DND-41 (cell line): ENCODE results near the gene KIF26A.

Experiments used
- ATAC-seq: fragments of 200-7000 bp; cut with Tn5 transposase; 3 replicates; pipeline ENCODE4 v1.9.1; 2021; ENCODE audit warnings: low read depth; ENCODE audit not compliant: insufficient read depth
- DNase-seq: peaks from one replicate; pipeline ENCODE4 v3.0.0-alpha.2; 2020
- H2AFZ ChIP-seq: 2 replicates; pipeline ENCODE4 v1.6.0; 2012; ENCODE audit warnings: low read depth, low read length
- H3K27ac ChIP-seq: 2 replicates; pipeline ENCODE4 v1.5.1; 2012; ENCODE audit warnings: low read length, inconsistent platforms
- H3K27me3 ChIP-seq: fragments of 200-600 bp; sonication (generic); 2 replicates; pipeline ENCODE4 v1.6.0; 2012; ENCODE audit warnings: low read length, mild to moderate bottlenecking, inconsistent platforms; ENCODE audit not compliant: insufficient read depth, poor library complexity
- H3K36me3 ChIP-seq: 2 replicates; pipeline ENCODE4 v1.5.1; 2012; ENCODE audit warnings: low read length, inconsistent platforms; ENCODE audit not compliant: insufficient read depth
- H3K4me1 ChIP-seq: 2 replicates; pipeline ENCODE4 v1.5.1; 2012; ENCODE audit warnings: mild to moderate bottlenecking, low read length; ENCODE audit not compliant: insufficient read depth
- H3K4me2 ChIP-seq: 2 replicates; pipeline ENCODE4 v1.6.0; 2012; ENCODE audit warnings: mild to moderate bottlenecking, moderate library complexity, low read length, inconsistent platforms; ENCODE audit not compliant: insufficient read depth
- H3K4me3 ChIP-seq, 2 experiments: fragments of 200-600 bp in 1 of 2; shearing (Covaris generic) in 1 of 2; 2 replicates each; pipeline ENCODE4 v1.5.1; 2012 to 2016; ENCODE audit warnings: inconsistent platforms in 2 of 2, low read length in 2 of 2, mild to moderate bottlenecking in 2 of 2, low read depth in 1 of 2, moderate library complexity in 1 of 2
- H3K79me2 ChIP-seq: 2 replicates; pipeline ENCODE4 v1.6.0; 2012; ENCODE audit warnings: low read length, inconsistent platforms; ENCODE audit not compliant: insufficient read depth
- H3K9ac ChIP-seq: 2 replicates; pipeline ENCODE4 v1.6.0; 2012; ENCODE audit warnings: low read depth, mild to moderate bottlenecking, inconsistent platforms, low read length, moderate library complexity
- H3K9me3 ChIP-seq: 2 replicates; pipeline ENCODE4 v1.5.1; 2012; ENCODE audit warnings: low read length, moderate library complexity, mild to moderate bottlenecking, inconsistent platforms; ENCODE audit not compliant: insufficient read depth, severe bottlenecking
- H4K20me1 ChIP-seq: 2 replicates; pipeline ENCODE4 v1.6.0; 2012; ENCODE audit warnings: low read length; ENCODE audit not compliant: insufficient read depth
- EZH2 ChIP-seq: IDR thresholded peaks from 3 replicates; pipeline ENCODE4 v1.6.1; 2012; ENCODE audit warnings: borderline replicate concordance, low read depth, mild to moderate bottlenecking, moderate library complexity, low read length, inconsistent platforms; ENCODE audit not compliant: severe bottlenecking
- TF ChIP-seq, protein P1 (sequence below): IDR thresholded peaks from 2 replicates; pipeline ENCODE4 v1.5.1; 2012; ENCODE audit warnings: borderline replicate concordance, low read length, moderate library complexity, mild to moderate bottlenecking; ENCODE audit not compliant: poor library complexity, severe bottlenecking; ENCODE audit errors: extremely low read depth

Gene KIF26A

GRCh38 chr14:104116756-104117340, 21.5 kb upstream of the KIF26A start:
- H3K4me3 ChIP-seq, result no peak overlapping the region
- ATAC-seq (no peak), DNase-seq (no peak)
- no peak overlapping the region for H3K9ac ChIP-seq
- TF ChIP-seq EZH2, result no peak
- TF ChIP-seq, protein P1, sequence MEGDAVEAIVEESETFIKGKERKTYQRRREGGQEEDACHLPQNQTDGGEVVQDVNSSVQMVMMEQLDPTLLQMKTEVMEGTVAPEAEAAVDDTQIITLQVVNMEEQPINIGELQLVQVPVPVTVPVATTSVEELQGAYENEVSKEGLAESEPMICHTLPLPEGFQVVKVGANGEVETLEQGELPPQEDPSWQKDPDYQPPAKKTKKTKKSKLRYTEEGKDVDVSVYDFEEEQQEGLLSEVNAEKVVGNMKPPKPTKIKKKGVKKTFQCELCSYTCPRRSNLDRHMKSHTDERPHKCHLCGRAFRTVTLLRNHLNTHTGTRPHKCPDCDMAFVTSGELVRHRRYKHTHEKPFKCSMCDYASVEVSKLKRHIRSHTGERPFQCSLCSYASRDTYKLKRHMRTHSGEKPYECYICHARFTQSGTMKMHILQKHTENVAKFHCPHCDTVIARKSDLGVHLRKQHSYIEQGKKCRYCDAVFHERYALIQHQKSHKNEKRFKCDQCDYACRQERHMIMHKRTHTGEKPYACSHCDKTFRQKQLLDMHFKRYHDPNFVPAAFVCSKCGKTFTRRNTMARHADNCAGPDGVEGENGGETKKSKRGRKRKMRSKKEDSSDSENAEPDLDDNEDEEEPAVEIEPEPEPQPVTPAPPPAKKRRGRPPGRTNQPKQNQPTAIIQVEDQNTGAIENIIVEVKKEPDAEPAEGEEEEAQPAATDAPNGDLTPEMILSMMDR, result no peak
- no peaks in the 10 kb centered on the region for H3K9me3 ChIP-seq
- H3K27ac ChIP-seq, result no peak overlapping the region
- no peaks in the 10 kb centered on the region; the same call in 1 of the 2 replicates for H4K20me1 ChIP-seq
- H3K27me3 ChIP-seq, result peaks cover 4% of the 10 kb centered on the region
- no peaks in the 10 kb centered on the region for H3K79me2 ChIP-seq
- no peaks in the 10 kb centered on the region for H3K36me3 ChIP-seq
- H3K4me2 ChIP-seq, result no peak overlapping the region
- H2AFZ ChIP-seq, result no peak overlapping the region
- H3K4me1 ChIP-seq, result no peaks in the 10 kb centered on the region

GRCh38 chr14:104117341-104118005, 20.9 kb upstream of the KIF26A start:
- TF ChIP-seq EZH2, result no peak
- TF ChIP-seq, protein P1, result no peak
- Histone ChIP-seq H3K9ac (no peak overlapping the region), H3K9me3 (no peaks in the 10 kb centered on the region), H3K4me2 (no peak overlapping the region), H4K20me1 (no peaks in the 10 kb centered on the region; the same call in 1 of the 2 replicates), H3K27ac (no peak overlapping the region), H3K79me2 (no peaks in the 10 kb centered on the region), H3K4me1 (no peaks in the 10 kb centered on the region), H3K36me3 (no peaks in the 10 kb centered on the region), H3K4me3 (no peak overlapping the region), H3K27me3 (peaks cover 4% of the 10 kb centered on the region), H2AFZ (no peak overlapping the region)
- ATAC-seq, result no peak
- no peak for DNase-seq

DNA sequence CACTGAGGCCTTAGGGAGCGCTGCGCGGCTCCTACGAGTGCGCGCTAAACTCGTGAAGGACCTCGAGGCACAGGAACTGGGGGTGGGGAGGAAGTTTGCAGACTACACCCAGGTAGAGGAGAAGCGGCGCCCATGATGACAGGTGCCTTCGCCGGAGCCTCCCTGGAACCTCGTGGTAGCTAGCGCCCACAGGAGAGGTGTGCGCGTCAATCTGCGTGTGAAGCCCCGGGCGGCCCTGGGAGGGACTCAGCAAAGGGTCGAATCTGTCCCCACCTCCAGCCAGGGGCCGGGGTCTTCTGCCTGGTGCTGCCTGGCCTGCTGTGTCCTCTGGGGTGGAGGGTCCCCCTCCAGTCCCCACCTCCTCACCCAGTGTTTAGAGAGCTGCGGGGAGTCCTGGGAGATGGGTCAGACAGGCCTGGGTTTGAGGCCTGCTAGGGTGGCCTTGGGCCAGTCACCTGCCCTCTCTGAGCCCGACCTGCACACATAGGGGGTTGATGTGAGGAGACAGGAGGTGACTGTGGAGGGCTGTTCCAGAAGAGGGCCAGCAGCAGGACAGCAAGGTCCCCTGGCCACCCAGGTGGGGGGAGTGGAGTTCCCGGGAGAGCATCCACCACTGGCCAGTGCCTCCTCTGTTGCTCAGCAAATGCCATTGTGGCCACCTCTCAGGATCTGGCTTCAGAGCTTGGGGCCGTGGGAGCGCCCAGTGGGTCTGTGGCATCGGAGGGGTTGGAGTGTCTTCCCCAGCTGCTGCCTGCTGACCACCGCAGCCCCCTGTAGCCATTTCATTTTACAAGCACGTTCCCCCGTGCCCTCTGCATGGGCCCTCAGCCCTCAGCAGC, 20.2 kb upstream of the KIF26A start:
- no peak overlapping the region for H2AFZ ChIP-seq
- no peak overlapping the region for H3K4me2 ChIP-seq
- ATAC-seq (no peak), DNase-seq (no peak)
- H3K9me3 ChIP-seq, result no peaks in the 10 kb centered on the region
- H3K4me3 ChIP-seq, result no peak overlapping the region
- H4K20me1 ChIP-seq, result no peaks in the 10 kb centered on the region; the same call in 1 of the 2 replicates
- no peak overlapping the region for H3K9ac ChIP-seq
- no peak overlapping the region for H3K27ac ChIP-seq
- H3K27me3 ChIP-seq, result peaks cover 4% of the 10 kb centered on the region
- H3K36me3 ChIP-seq, result no peaks in the 10 kb centered on the region
- H3K79me2 ChIP-seq, result no peaks in the 10 kb centered on the region
- TF ChIP-seq EZH2, result no peak
- TF ChIP-seq, protein P1, result no peak
- H3K4me1 ChIP-seq, result no peaks in the 10 kb centered on the region
